Measurements from ENCODE around the gene IL13RA1.

IL13RA1 gene

GRCh38 chrX:118772051-118772450 is 44.6 kb downstream of the IL13RA1 start:
- H3K27me3 ChIP-seq (ENCODE audit: insufficient read depth, low read depth, severe bottlenecking): no peaks in the 10 kb centered on the region
- no peak for DNase-seq

GRCh38 chrX:118773782-118774181 is 46.4 kb downstream of the IL13RA1 start:
- H3K27ac ChIP-seq: no peak overlapping the region
- H3K36me3 ChIP-seq: no peaks in the 10 kb centered on the region
- no peak overlapping the region for H3K4me3 ChIP-seq (ENCODE audit: low read depth, low read length)
- no peaks in the 10 kb centered on the region for H3K9me3 ChIP-seq (ENCODE audit: severe bottlenecking)
- no peak for TF ChIP-seq CTCF (IDR thresholded peaks at IDR 0.05; ENCODE audit: low read depth, low read length)
- no peak for DNase-seq
- H3K27me3 ChIP-seq (ENCODE audit: insufficient read depth, low read depth, severe bottlenecking): no peaks in the 10 kb centered on the region

More at GRCh38 chrX:118772051-118772450, 44.6 kb downstream of the IL13RA1 start:
- no peak overlapping the region for H3K27ac ChIP-seq
- no peak overlapping the region for H3K4me3 ChIP-seq (ENCODE audit: low read depth, low read length)
- TF ChIP-seq CTCF (IDR thresholded peaks at IDR 0.05; ENCODE audit: low read depth, low read length): no peak
- no peaks in the 10 kb centered on the region for H3K9me3 ChIP-seq (ENCODE audit: severe bottlenecking)
- H3K36me3 ChIP-seq: no peaks in the 10 kb centered on the region

- Histone ChIP-seq H3K27me3 (ENCODE audit: insufficient read depth, low read depth, severe bottlenecking) (peaks cover 8% of the 10 kb centered on the region), H3K4me3 (ENCODE audit: low read depth, low read length) (no peak overlapping the region), H3K27ac (no peak overlapping the region), H3K9me3 (ENCODE audit: severe bottlenecking) (no peaks in the 10 kb centered on the region), H3K36me3 (no peaks in the 10 kb centered on the region)
- no peak for TF ChIP-seq CTCF (IDR thresholded peaks at IDR 0.05; ENCODE audit: low read depth, low read length)
- no peak for DNase-seq
Measured at GRCh38 chrX:118779581-118779980, 52.2 kb downstream of the IL13RA1 start.

GRCh38 chrX:118780509-118780908 is 53.1 kb downstream of the IL13RA1 start:
- no peak overlapping the region for H3K4me3 ChIP-seq (ENCODE audit: low read depth, low read length)
- DNase-seq: no peak
- H3K27ac ChIP-seq: no peak overlapping the region
- TF ChIP-seq CTCF (IDR thresholded peaks at IDR 0.05; ENCODE audit: low read depth, low read length): no peak
- H3K36me3 ChIP-seq: no peaks in the 10 kb centered on the region
- H3K9me3 ChIP-seq (ENCODE audit: severe bottlenecking): no peaks in the 10 kb centered on the region
- peaks cover 8% of the 10 kb centered on the region for H3K27me3 ChIP-seq (ENCODE audit: insufficient read depth, low read depth, severe bottlenecking)

GRCh38 chrX:118780911-118781310 is 53.5 kb downstream of the IL13RA1 start:
- H3K27me3 ChIP-seq (ENCODE audit: insufficient read depth, low read depth, severe bottlenecking): peaks cover 8% of the 10 kb centered on the region
- TF ChIP-seq CTCF (IDR thresholded peaks at IDR 0.05; ENCODE audit: low read depth, low read length): no peak
- no peak for DNase-seq
- H3K9me3 ChIP-seq (ENCODE audit: severe bottlenecking): no peaks in the 10 kb centered on the region
- H3K36me3 ChIP-seq: no peaks in the 10 kb centered on the region
- H3K27ac ChIP-seq: no peak overlapping the region
- no peak overlapping the region for H3K4me3 ChIP-seq (ENCODE audit: low read depth, low read length)

- Histone ChIP-seq H3K9me3 (ENCODE audit: severe bottlenecking) (no peaks in the 10 kb centered on the region), H3K27ac (no peak overlapping the region), H3K27me3 (ENCODE audit: insufficient read depth, low read depth, severe bottlenecking) (peaks cover 8% of the 10 kb centered on the region), H3K4me3 (ENCODE audit: low read depth, low read length) (no peak overlapping the region), H3K36me3 (no peaks in the 10 kb centered on the region)
- no peak for DNase-seq
- no peak for TF ChIP-seq CTCF (IDR thresholded peaks at IDR 0.05; ENCODE audit: low read depth, low read length)
Measured at GRCh38 chrX:118795528-118796280, 68.3 kb downstream of the IL13RA1 start.

Measured in WERI-Rb-1 (cell line).